Stimulated activated effector memory CD8-positive, alpha-beta T cell treated with anti-CD3 and anti-CD28 coated beads, Interleukin-12 subunit alpha, Interleukin-12 subunit beta, amount 100 ng/mL, for 72 hours (primary cell): ENCODE results near the gene RC3H2.

Experiments
- ATAC-seq: fragments of 150-1000 bp; cut with Tn5 transposase; 2 replicates; pipeline ENCODE4 v1.10.0; 2021
- DNase-seq, 2 donors: peaks; one replicate each; pipeline ENCODE4 v3.0.0; 2021 to 2022; ENCODE audit warnings: low spot score in 2 of 2
- H3K27ac Mint-ChIP-seq: one replicate; pipeline ENCODE4 v1.8.0; 2022; ENCODE audit warnings: mild to moderate bottlenecking, mixed read lengths
- H3K36me3 Mint-ChIP-seq: one replicate; pipeline ENCODE4 v1.8.0; 2022; ENCODE audit warnings: mild to moderate bottlenecking, mixed read lengths
- H3K4me1 Mint-ChIP-seq: one replicate; pipeline ENCODE4 v1.8.0; 2022; ENCODE audit warnings: mixed read lengths
- H3K4me3 Mint-ChIP-seq: one replicate; pipeline ENCODE4 v1.8.0; 2022; ENCODE audit warnings: mild to moderate bottlenecking, mixed read lengths
- H3K9me3 Mint-ChIP-seq: one replicate; pipeline ENCODE4 v1.8.0; 2022; ENCODE audit warnings: mixed read lengths

Gene RC3H2, protein sequence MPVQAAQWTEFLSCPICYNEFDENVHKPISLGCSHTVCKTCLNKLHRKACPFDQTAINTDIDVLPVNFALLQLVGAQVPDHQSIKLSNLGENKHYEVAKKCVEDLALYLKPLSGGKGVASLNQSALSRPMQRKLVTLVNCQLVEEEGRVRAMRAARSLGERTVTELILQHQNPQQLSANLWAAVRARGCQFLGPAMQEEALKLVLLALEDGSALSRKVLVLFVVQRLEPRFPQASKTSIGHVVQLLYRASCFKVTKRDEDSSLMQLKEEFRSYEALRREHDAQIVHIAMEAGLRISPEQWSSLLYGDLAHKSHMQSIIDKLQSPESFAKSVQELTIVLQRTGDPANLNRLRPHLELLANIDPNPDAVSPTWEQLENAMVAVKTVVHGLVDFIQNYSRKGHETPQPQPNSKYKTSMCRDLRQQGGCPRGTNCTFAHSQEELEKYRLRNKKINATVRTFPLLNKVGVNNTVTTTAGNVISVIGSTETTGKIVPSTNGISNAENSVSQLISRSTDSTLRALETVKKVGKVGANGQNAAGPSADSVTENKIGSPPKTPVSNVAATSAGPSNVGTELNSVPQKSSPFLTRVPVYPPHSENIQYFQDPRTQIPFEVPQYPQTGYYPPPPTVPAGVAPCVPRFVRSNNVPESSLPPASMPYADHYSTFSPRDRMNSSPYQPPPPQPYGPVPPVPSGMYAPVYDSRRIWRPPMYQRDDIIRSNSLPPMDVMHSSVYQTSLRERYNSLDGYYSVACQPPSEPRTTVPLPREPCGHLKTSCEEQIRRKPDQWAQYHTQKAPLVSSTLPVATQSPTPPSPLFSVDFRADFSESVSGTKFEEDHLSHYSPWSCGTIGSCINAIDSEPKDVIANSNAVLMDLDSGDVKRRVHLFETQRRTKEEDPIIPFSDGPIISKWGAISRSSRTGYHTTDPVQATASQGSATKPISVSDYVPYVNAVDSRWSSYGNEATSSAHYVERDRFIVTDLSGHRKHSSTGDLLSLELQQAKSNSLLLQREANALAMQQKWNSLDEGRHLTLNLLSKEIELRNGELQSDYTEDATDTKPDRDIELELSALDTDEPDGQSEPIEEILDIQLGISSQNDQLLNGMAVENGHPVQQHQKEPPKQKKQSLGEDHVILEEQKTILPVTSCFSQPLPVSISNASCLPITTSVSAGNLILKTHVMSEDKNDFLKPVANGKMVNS

DNA sequence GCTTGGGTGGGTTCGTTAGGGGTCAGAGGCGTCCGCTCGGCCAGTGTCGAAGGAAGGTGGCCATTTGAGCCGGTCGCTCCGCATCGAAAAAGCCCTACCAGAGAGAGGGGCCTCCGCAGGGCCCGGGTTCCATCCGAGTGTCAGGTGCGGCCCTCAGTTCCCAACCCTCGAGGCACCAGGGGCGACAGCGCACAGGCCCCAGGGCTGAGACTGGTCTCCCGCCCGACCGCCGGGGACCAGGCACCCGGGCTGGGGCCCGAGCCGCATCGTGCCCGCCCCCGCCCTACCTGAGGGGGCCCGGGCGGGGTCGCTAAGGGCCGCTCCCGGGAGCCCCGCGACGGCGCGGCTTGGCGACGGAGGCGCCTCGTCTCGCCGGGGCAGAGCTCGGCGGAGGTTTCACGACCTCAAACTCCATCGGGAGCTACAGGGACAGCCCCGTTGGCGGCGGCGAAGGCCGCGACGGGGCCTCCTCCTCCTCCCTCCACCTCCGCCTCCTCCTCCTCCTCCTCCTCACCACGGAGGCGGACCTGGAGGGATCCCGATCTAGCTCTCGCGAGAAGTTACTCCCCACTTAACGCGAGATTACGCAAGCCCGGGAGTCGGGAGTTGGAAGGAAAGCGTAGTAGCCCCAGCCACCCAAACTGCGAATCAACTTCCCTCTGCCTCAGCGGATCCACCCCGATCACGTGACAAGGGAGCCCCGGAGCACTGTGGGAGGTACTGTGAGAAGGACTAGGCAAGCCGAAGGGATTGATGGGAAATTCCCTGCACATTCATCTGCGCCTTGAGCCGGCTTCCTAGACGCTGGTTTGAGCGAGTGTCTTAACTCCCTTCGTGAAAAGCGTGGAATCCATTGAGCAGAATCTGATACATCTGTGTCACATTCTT lies at the start of gene RC3H2:
Gene RC3H2 (minus strand): TSS at position 537 of the 888 bp plus-strand sequence. CDS start 7,850 bp downstream, outside the sequence.
- peak within 1 kb of the TSS; percentile 96 for H3K27ac Mint-ChIP-seq
- H3K9me3 Mint-ChIP-seq = no peaks in the 10 kb centered on the region
- DNase-seq (peak; percentile 87 to 98), ATAC-seq (peak; percentile 91)
- no peaks in the 10 kb centered on the region for H3K4me1 Mint-ChIP-seq
- peaks cover 60% of the 10 kb centered on the region for H3K36me3 Mint-ChIP-seq
- H3K4me3 Mint-ChIP-seq = peak within 1 kb of the TSS; percentile 87

DNA sequence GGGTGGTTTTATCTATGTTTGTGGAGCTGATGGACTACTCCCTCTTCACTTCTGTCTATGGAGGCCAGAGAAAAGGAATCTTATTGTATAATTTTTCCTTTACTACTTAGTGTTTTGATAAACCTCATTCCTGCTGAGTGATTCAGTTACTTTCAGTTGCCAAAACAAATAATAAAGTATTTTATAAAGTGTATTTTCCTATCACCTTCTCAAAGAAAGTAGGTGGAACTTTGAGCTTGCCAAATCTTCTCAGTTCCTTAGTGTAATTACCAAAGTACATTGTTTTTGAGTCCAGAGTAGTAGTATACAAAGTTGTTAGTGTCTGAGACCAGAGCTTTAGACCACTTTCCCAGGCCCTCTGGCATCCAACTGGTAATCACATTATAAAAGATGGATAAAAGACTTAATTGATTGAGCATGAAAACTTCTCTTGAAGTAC lies 49.1 kb upstream of the RC3H2 start:
- Mint-ChIP-seq H3K4me1 (peaks cover 27% of the 10 kb centered on the region), H3K4me3 (no peak overlapping the region), H3K36me3 (peaks cover 16% of the 10 kb centered on the region), H3K27ac (no peak overlapping the region), H3K9me3 (no peaks in the 10 kb centered on the region)
- ATAC-seq = no peak
- DNase-seq = no peak

DNA sequence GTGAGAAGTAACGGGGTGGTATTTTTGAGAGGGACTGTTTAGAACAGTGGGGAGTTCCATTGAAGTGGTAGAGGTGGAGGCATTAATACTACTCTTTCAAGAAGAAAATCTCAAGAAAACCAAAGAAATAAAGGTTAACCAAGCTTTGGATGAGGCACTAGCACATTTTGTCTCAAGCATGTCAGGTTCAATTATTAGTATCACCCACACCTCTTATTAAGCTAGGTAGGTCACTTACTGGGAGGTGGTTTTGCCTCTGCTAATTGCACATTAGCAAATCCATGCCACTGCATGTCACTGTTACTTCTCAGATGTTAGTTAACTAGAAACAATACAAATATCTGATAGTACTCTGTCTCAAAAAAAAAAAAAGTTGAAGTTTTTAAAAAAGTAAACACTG lies 45.9 kb upstream of the RC3H2 start:
- Mint-ChIP-seq H3K4me1 (peaks cover 40% of the 10 kb centered on the region), H3K9me3 (no peaks in the 10 kb centered on the region), H3K4me3 (no peak overlapping the region), H3K27ac (no peak overlapping the region), H3K36me3 (no peaks in the 10 kb centered on the region)
- ATAC-seq = no peak
- no peak for DNase-seq

DNA sequence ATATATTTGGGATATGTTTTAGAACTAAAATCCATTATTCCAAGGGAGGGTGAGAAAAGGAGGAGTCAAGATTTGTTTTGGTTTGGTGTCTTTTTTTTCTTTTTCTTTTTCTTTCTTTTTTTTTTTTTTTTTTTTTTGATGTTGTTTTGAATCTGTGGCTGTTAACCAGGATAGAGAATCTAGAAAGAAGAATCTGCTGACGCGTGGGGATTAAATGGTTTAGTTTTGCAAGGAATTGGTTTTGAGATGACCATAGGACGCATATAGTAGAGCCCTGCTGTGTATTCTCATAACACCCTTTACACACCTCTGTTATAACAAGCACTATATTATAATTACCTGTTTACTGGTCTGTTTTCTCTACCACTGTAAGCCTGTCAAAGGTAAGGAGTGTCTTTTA lies 45.1 kb upstream of the RC3H2 start:
- Mint-ChIP-seq H3K36me3 (peaks cover 5% of the 10 kb centered on the region), H3K27ac (no peak overlapping the region), H3K4me1 (peaks cover 40% of the 10 kb centered on the region), H3K4me3 (no peak overlapping the region), H3K9me3 (no peaks in the 10 kb centered on the region)
- ATAC-seq = no peak
- DNase-seq = no peak

DNA sequence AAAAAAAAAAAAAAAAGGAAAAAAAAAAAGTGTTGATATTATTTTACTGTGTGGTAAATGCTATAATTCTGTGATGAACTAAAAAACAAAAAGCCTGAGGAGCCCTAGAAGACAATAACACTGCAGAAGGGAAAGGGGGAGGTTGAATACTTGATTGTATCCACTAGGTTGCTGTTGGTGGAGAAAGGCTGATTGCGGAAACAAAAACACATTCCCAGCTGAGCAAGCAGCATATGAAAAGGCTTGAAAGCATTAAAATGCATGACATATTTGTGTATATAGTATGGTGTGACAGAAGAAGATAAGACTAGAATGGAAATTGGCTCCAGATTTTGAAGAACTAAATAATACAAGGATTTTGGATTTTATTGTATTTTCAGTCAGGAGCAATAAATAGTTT lies 44.5 kb upstream of the RC3H2 start:
- H3K4me3 Mint-ChIP-seq = no peak overlapping the region
- peaks cover 5% of the 10 kb centered on the region for H3K36me3 Mint-ChIP-seq
- no peaks in the 10 kb centered on the region for H3K9me3 Mint-ChIP-seq
- H3K4me1 Mint-ChIP-seq = peaks cover 35% of the 10 kb centered on the region
- ATAC-seq (no peak), DNase-seq (no peak)
- no peak overlapping the region for H3K27ac Mint-ChIP-seq

DNA sequence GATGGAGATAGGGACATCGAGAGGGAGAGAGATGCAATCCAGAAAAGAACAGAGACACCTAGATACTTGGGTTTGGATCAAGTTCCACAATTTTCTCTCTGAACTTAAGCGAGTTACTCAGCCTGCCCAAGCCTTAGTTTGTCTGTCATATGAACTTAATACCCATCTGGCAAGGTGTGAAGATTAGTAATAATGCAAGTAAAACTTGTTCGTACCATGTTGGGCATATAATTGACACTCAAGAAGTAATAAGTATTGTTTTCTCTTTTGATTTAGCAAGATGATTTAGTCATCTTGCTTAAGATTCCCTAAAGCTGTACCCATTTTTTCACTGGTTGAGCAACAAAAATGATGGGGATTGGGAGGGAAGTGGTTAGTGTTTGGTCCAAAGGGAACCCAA lies 43.2 kb upstream of the RC3H2 start:
- Mint-ChIP-seq H3K4me1 (peaks cover 26% of the 10 kb centered on the region), H3K27ac (peak overlapping the region; percentile 38), H3K9me3 (no peaks in the 10 kb centered on the region), H3K4me3 (peak overlapping the region; percentile 8), H3K36me3 (peaks cover 11% of the 10 kb centered on the region)
- ATAC-seq (peak; percentile 92), DNase-seq (no peak)

DNA sequence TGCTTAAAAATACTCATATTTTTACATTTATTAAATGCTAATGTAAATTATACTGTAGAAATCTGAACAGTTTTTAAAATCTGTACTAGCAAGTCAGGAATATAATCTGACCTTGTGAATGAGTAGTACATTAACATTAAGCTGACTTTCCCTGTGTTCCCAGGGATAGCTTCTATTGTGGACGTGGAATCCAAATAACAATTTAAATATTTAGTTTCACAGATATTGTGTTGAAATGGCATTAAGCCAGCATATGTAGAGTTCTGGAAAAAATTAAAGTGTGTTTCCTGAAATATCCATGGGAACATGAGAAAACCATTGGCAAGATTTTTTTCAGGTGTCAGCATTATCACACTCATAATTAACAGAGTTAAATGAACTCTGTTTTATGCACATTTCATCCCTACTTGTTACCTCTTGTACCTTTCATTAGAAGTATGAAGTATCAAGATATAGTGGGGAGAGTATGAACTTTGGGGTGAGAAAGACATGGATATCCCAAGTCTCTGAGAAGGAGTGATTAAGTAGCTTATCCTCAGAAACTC lies 41.4 kb upstream of the RC3H2 start:
- Mint-ChIP-seq H3K27ac (peak overlapping the region; percentile 1), H3K4me3 (peak overlapping the region; percentile 8), H3K9me3 (no peaks in the 10 kb centered on the region), H3K36me3 (peaks cover 16% of the 10 kb centered on the region), H3K4me1 (peaks cover 34% of the 10 kb centered on the region)
- DNase-seq = no peak
- ATAC-seq = no peak

DNA sequence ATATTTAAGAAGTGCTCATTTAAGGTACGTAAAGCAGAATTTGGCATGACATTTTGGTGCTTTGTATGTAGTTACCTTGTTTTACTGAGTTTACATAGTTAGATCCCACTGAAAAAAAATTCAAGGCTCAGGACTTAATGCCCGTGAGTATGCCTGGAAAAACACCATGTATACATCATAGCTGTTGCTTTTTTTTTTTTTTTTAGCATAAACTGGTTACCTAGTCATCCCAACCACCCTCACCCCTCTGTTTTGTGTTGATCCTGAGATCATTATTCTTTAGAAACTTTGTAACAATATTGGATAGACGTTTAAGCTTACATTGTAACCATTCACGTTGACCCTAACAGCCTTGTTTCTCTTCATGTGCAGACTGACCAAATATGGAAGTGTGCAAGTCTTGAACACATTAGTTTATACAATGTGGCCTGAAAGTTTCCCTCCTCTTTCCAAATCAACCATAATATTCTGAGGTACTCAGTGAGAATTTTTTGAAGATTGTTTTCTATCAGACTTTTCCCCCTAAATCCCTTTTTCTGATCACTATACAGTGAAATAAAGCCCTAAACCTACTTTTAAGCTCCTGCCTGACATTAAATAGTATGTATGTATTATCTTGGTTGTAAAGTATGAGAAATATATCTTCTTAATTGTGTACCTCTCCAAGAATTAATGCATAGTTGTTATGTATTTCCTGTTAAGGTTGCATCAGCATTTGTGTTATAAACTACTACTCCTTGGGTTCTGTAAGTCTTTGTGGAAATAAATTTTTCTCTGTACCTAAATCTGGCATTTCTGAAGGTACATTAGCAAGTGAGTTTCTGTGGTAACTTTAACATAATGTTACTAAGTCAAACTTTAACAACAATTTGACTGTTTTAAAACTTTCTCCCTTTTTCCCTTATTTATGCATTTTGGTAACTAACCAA lies 40.1 kb upstream of the RC3H2 start:
- ATAC-seq (no peak), DNase-seq (no peak)
- no peak overlapping the region for H3K27ac Mint-ChIP-seq
- no peaks in the 10 kb centered on the region for H3K9me3 Mint-ChIP-seq
- H3K4me1 Mint-ChIP-seq = peaks cover 31% of the 10 kb centered on the region
- H3K4me3 Mint-ChIP-seq = no peak overlapping the region
- peaks cover 27% of the 10 kb centered on the region for H3K36me3 Mint-ChIP-seq

DNA sequence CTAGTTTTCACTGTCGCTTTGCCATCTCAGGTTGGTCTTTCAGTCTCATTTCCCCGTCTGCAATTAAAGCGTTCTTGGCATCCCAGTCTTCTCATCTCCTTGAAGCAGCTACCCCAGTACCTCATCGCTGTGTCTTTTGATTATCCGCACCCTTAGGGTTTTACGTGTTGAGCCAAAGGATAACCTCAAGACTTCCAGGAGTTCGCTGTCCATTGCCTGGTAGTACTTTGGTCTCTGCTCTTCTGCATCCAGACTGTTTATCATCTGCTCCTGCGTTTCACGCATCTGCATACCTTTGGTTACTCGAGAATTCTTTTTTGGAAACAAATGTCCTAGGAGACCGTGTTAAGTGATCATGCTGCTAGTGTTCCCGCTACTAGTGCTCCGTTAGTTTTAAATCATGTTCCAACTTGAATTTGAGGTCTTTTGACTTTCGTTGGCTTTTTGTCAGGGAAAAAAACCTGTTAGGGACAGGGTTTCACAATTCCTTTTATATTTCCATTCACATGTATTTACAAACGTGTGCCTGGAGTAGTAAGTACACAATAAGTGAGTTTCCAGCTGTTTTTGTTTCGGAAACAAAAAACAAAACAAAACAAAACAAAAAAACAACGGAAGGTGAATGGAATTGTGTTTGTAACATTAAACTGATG lies 36.5 kb upstream of the RC3H2 start:
- no peaks in the 10 kb centered on the region for H3K9me3 Mint-ChIP-seq
- H3K27ac Mint-ChIP-seq = peak overlapping the region; percentile 96
- H3K4me3 Mint-ChIP-seq = peak overlapping the region; percentile 94
- H3K4me1 Mint-ChIP-seq = peaks cover 16% of the 10 kb centered on the region
- ATAC-seq = no peak
- DNase-seq = no peak
- H3K36me3 Mint-ChIP-seq = peaks cover 60% of the 10 kb centered on the region

DNA sequence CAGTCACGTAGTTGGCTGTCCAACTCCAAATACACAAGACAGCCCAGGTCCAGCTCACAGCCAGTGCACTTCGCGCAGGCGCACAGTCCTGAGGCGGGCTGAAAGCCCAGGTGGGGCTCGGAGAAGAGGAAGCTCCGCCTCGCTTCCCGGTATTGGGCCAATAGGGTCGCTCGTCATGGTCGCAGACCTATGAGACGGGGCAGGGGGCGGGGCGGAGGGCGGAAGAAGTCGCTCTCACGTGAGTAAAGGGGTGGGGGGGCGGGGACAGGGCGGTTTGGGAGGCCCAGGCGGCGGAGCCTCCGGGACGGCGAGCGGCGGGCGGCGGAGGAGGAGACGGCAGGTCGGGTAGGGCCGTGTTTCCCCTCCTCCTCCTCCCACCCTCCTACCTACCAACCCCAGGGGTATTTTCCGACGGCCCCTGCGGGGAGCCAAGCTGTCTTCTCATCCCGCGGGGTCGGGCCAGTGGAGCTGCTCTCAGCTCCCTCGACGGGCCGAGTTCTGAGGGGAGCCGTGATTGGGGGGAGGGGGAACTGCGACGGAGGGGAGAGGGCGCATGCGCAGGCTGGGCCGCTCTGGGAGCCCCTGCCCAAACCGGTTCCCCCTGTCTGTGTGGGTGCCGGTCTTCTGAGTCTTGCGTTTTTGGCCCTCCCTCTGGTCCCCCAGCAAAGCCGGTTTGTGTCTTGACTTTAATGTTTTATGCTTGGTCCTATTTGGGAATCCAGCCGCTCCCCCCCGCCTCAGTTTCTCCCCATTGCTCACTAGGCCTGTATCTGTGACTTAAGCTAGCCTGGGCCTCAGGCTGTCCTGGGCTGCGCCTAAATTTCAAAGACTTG lies 35.8 kb upstream of the RC3H2 start, which contains the start of gene RABGAP1:
Gene RABGAP1 (plus strand): TSS at position 272 of the 833 bp plus-strand sequence. CDS start 16,040 bp downstream, outside the sequence.
- Mint-ChIP-seq H3K4me3 (peak within 1 kb of the TSS; percentile 94), H3K9me3 (no peaks in the 10 kb centered on the region), H3K36me3 (peaks cover 67% of the 10 kb centered on the region), H3K4me1 (peaks cover 16% of the 10 kb centered on the region), H3K27ac (peak within 1 kb of the TSS; percentile 96)
- ATAC-seq (peak; percentile 99), DNase-seq (peak; percentile 89 to 97)

DNA sequence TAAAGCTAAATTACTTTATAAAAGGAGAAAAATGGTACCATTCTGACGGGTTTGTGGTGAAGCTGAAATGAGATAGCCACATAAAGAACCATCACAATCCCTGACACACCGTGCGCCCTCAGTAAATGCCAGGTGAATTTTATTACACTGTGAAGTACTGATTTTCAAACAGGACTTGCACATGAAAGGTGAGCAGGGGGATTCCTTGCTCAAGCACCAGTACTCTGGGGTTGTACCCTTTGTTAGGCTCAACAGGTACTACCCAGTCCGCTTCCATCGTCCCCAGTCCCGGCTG lies 35.2 kb upstream of the RC3H2 start:
- peak overlapping the region; percentile 94 for H3K4me3 Mint-ChIP-seq
- H3K4me1 Mint-ChIP-seq = peaks cover 16% of the 10 kb centered on the region
- no peaks in the 10 kb centered on the region for H3K9me3 Mint-ChIP-seq
- peak overlapping the region; percentile 96 for H3K27ac Mint-ChIP-seq
- no peak for DNase-seq
- H3K36me3 Mint-ChIP-seq = peaks cover 65% of the 10 kb centered on the region
- no peak for ATAC-seq

DNA sequence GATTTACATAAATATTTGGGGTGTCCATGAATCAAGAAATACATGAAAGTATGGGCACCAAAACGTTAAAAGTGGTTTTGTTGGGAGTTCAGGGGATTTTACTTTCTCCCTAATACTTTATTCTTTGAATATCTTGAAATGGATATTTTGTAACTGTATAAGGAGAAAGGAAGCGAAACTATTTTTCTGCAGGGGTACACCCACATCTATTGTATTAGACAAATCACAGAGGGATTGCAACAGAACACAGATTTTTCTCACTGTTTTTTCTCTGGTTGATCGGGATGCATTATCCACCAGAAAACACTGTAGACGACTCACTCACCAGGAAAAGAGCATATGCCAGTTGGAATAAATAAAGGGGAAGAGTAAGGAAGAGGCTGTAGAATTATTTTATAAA lies 34.4 kb upstream of the RC3H2 start:
- H3K9me3 Mint-ChIP-seq = no peaks in the 10 kb centered on the region
- DNase-seq (no peak), ATAC-seq (no peak)
- H3K4me1 Mint-ChIP-seq = peaks cover 16% of the 10 kb centered on the region
- peaks cover 65% of the 10 kb centered on the region for H3K36me3 Mint-ChIP-seq
- no peak overlapping the region for H3K4me3 Mint-ChIP-seq
- no peak overlapping the region for H3K27ac Mint-ChIP-seq
